OCI-LY7 (cell line): ENCODE data around the gene METTL23.

ENCODE experiments used
- EZH2phosphoT487 ChIP-seq: fragments of 200-600 bp; sonication (generic); IDR thresholded peaks from 2 replicates; pipeline ENCODE4 v1.6.1; 2018; ENCODE audit warnings: low read depth, borderline replicate concordance, mild to moderate bottlenecking, mixed run types, antibody characterized with exemption, low read length, moderate library complexity, mixed read lengths
- TF ChIP-seq, protein P1 (sequence below): fragments of 200-600 bp; sonication (generic); conservative IDR thresholded peaks from 2 replicates; pipeline ENCODE4 v1.5.1; 2014; ENCODE audit warnings: mild to moderate bottlenecking, antibody characterized with exemption, low read length, moderate library complexity, mixed read lengths

DNA sequence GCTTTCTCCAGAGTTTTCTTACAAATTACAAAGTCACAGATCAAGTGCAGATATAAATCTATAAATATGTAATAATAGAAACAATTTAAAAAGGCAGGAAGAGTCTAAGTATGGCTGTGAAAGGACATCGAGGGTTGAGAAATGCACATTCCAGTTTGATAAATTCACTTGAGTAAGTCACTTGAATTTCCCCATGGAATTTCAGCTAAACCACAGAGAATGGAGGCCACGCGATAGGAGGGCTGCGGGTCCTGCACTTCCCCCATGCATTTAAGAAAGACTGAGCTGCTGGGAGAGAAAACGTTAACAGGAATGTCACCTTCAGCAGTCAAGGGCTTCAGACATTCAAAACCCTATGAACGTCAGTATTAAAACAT, 9.8 kb upstream of the METTL23 start:
- TF ChIP-seq, protein P1, sequence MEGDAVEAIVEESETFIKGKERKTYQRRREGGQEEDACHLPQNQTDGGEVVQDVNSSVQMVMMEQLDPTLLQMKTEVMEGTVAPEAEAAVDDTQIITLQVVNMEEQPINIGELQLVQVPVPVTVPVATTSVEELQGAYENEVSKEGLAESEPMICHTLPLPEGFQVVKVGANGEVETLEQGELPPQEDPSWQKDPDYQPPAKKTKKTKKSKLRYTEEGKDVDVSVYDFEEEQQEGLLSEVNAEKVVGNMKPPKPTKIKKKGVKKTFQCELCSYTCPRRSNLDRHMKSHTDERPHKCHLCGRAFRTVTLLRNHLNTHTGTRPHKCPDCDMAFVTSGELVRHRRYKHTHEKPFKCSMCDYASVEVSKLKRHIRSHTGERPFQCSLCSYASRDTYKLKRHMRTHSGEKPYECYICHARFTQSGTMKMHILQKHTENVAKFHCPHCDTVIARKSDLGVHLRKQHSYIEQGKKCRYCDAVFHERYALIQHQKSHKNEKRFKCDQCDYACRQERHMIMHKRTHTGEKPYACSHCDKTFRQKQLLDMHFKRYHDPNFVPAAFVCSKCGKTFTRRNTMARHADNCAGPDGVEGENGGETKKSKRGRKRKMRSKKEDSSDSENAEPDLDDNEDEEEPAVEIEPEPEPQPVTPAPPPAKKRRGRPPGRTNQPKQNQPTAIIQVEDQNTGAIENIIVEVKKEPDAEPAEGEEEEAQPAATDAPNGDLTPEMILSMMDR: no peak
- no peak for TF ChIP-seq EZH2phosphoT487
